ENCODE measurements around the gene TMEM108. TPM values are rescaled to one million over a fixed set of nuclear protein-coding genes. Genes with fewer than 3 reads are reported as not detected.

TMEM108 gene
- total RNA-seq, 2 experiments from 2014 or later: not detected

DNA sequence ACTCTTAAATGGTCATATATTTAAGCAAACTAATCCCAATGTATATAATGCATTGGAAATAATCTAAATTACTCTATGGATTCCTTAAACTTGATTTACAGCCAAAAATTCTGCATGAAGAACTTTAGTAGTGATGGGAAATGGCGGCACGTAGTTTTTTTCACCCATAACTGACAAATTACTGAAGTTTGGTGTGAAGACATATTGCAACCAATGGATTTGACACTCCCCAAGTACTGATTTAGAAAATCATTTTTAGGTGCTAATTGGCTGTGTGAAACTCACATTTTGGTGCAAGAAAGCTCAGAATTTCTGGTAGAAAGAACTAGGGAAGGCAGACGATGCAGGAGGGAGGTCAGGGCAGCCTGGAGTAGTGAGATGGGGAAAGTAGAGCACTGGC, 19.3 kb upstream of the TMEM108 start:
- Histone ChIP-seq H3K4me2 (ENCODE audit: low read length) (no peak overlapping the region), H3K9me3 (ENCODE audit: low read length) (no peaks in the 10 kb centered on the region), H4K20me1 (ENCODE audit: insufficient read depth, low read length) (no peaks in the 10 kb centered on the region), H3K27ac (ENCODE audit: low read depth, low read length, poor library complexity, severe bottlenecking) (no peak overlapping the region), H3K4me3 (ENCODE audit: low read depth, low read length, poor library complexity, severe bottlenecking) (no peak overlapping the region), H2AFZ (ENCODE audit: low read length) (no peak overlapping the region), H3K36me3 (ENCODE audit: insufficient read depth, low read length) (no peaks in the 10 kb centered on the region), H3K4me1 (ENCODE audit: insufficient read depth, low read length, poor library complexity, severe bottlenecking) (no peaks in the 10 kb centered on the region), H3K9me2 (ENCODE audit: insufficient read depth, low read length) (no peaks in the 10 kb centered on the region), H3K79me2 (ENCODE audit: insufficient read depth, low read depth, low read length) (no peaks in the 10 kb centered on the region)
- BruUV-seq (replicated peaks): no TSS peak
- ChIA-PET CTCF (ENCODE audit: unreplicated experiment) (no interaction called here), POLR2A (no interaction called here)
- intact Hi-C loops (cut with micrococcal nuclease; ENCODE audit: unreplicated experiment): no loop called here
- DNase-seq (ENCODE audit: low spot score): no peak
- TF ChIP-seq, protein P1, sequence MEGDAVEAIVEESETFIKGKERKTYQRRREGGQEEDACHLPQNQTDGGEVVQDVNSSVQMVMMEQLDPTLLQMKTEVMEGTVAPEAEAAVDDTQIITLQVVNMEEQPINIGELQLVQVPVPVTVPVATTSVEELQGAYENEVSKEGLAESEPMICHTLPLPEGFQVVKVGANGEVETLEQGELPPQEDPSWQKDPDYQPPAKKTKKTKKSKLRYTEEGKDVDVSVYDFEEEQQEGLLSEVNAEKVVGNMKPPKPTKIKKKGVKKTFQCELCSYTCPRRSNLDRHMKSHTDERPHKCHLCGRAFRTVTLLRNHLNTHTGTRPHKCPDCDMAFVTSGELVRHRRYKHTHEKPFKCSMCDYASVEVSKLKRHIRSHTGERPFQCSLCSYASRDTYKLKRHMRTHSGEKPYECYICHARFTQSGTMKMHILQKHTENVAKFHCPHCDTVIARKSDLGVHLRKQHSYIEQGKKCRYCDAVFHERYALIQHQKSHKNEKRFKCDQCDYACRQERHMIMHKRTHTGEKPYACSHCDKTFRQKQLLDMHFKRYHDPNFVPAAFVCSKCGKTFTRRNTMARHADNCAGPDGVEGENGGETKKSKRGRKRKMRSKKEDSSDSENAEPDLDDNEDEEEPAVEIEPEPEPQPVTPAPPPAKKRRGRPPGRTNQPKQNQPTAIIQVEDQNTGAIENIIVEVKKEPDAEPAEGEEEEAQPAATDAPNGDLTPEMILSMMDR (conservative IDR thresholded peaks at IDR 0.05; ENCODE audit: low read length): no peak
- no peak for TF ChIP-seq EZH2phosphoT487 (IDR thresholded peaks at IDR 0.05; ENCODE audit: borderline replicate concordance, low read depth, low read length)

DNA sequence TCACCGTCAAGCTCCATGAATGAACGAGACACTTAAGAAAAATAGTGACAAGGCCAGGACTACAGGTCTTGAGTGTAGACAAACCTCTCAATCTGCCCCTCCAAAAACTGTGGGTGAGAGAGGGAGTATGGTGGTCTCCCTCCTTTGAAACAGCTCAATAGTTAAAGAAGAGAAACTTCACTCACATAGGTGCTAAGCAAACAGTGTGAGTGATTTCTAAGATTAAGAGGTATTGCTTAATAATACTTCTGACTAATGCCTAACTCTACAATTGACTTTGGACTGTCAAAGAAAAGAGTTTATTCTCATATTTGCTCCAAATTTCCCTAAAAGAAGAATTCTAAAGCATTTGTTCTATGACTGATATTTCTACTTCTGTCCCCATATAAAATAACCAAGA, 17.0 kb upstream of the TMEM108 start:
- Histone ChIP-seq H3K36me3 (ENCODE audit: insufficient read depth, low read length) (no peaks in the 10 kb centered on the region), H3K4me3 (ENCODE audit: low read depth, low read length, poor library complexity, severe bottlenecking) (no peak overlapping the region), H4K20me1 (ENCODE audit: insufficient read depth, low read length) (no peaks in the 10 kb centered on the region), H3K79me2 (ENCODE audit: insufficient read depth, low read depth, low read length) (no peaks in the 10 kb centered on the region), H3K27ac (ENCODE audit: low read depth, low read length, poor library complexity, severe bottlenecking) (no peak overlapping the region), H3K4me2 (ENCODE audit: low read length) (no peak overlapping the region), H2AFZ (ENCODE audit: low read length) (no peak overlapping the region), H3K4me1 (ENCODE audit: insufficient read depth, low read length, poor library complexity, severe bottlenecking) (no peaks in the 10 kb centered on the region), H3K9me2 (ENCODE audit: insufficient read depth, low read length) (no peaks in the 10 kb centered on the region), H3K9me3 (ENCODE audit: low read length) (no peaks in the 10 kb centered on the region)
- POLR2A ChIA-PET: no interaction called here
- DNase-seq (ENCODE audit: low spot score): no peak
- BruUV-seq (replicated peaks): no TSS peak
- intact Hi-C loops (cut with micrococcal nuclease; ENCODE audit: unreplicated experiment): no loop called here
- CTCF ChIA-PET (ENCODE audit: unreplicated experiment): no interaction called here
- TF ChIP-seq, protein P1 (conservative IDR thresholded peaks at IDR 0.05; ENCODE audit: low read length): no peak
- no peak for TF ChIP-seq EZH2phosphoT487 (IDR thresholded peaks at IDR 0.05; ENCODE audit: borderline replicate concordance, low read depth, low read length)

DNA sequence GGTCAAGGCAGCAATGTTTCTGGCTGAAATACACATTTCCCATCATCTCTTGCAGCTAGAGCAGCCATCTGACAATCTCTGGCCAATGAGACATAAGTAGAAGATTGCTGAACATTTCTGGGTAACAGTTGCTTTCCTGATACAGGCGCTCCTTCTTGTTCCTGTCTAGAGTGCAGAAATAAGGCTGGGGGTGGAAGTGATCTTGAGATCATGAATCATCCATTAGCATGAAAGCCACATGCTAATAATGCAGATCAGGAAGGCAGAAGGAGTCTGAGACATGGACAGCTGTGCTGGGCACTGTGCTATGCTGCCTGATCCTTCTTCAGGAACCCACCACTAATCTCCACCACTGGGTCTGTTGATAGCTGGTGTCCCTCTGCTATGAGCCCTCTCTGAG, 14.8 kb upstream of the TMEM108 start:
- H3K9me3 ChIP-seq (ENCODE audit: low read length): no peaks in the 10 kb centered on the region
- no peak overlapping the region for H3K27ac ChIP-seq (ENCODE audit: low read depth, low read length, poor library complexity, severe bottlenecking)
- no peak overlapping the region for H3K4me3 ChIP-seq (ENCODE audit: low read depth, low read length, poor library complexity, severe bottlenecking)
- no TSS peak for BruUV-seq (replicated peaks)
- ChIA-PET POLR2A (no interaction called here), CTCF (ENCODE audit: unreplicated experiment) (no interaction called here)
- intact Hi-C loops (cut with micrococcal nuclease; ENCODE audit: unreplicated experiment): no loop called here
- H4K20me1 ChIP-seq (ENCODE audit: insufficient read depth, low read length): no peaks in the 10 kb centered on the region
- H2AFZ ChIP-seq (ENCODE audit: low read length): no peak overlapping the region
- no peaks in the 10 kb centered on the region for H3K79me2 ChIP-seq (ENCODE audit: insufficient read depth, low read depth, low read length)
- H3K4me1 ChIP-seq (ENCODE audit: insufficient read depth, low read length, poor library complexity, severe bottlenecking): no peaks in the 10 kb centered on the region
- no peaks in the 10 kb centered on the region for H3K36me3 ChIP-seq (ENCODE audit: insufficient read depth, low read length)
- no peak for DNase-seq (ENCODE audit: low spot score)
- no peak overlapping the region for H3K4me2 ChIP-seq (ENCODE audit: low read length)
- no peak for TF ChIP-seq EZH2phosphoT487 (IDR thresholded peaks at IDR 0.05; ENCODE audit: borderline replicate concordance, low read depth, low read length)
- TF ChIP-seq, protein P1 (conservative IDR thresholded peaks at IDR 0.05; ENCODE audit: low read length): no peak
- no peaks in the 10 kb centered on the region for H3K9me2 ChIP-seq (ENCODE audit: insufficient read depth, low read length)
